Measurements from ENCODE around the gene VPS37C.
"Not testable (repeated sequence)": the region's sequence is repeated elsewhere in the genome, so short reads cannot be mapped to it uniquely, and the experiment has no call there.

VPS37C gene

DNA sequence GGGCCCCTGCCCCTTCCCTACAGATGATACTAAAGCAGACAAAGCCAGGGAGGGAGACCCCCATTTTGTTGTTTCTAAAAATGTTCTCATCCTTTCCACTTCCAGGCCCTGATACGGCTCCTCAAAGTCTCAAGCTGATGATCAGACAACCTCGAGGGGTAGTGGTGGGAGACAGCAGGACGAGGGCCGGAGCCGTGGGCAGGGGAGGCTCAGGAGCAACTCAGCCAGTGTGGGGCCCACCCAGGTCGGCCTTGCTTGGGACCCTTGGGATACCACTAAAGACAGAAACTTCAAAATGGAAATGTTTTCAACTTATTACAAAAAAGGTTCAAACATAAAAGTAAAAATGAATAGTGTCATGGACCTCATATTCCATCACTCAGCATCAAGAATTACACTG, 15.2 kb upstream of the VPS37C start:
- in situ Hi-C loops (cut with MboI; ENCODE audit: low sequenced_read_pairs), result no loop called here

GRCh38 chr11:61174949-61175348, 13.7 kb upstream of the VPS37C start:
- in situ Hi-C loops (cut with MboI; ENCODE audit: low sequenced_read_pairs), result no loop called here

GRCh38 chr11:61174273-61174672, 13.0 kb upstream of the VPS37C start:
- in situ Hi-C loops (cut with MboI; ENCODE audit: low sequenced_read_pairs), result no loop called here

GRCh38 chr11:61173456-61173855, 12.2 kb upstream of the VPS37C start:
- in situ Hi-C loops (cut with MboI; ENCODE audit: low sequenced_read_pairs), result no loop called here

DNA sequence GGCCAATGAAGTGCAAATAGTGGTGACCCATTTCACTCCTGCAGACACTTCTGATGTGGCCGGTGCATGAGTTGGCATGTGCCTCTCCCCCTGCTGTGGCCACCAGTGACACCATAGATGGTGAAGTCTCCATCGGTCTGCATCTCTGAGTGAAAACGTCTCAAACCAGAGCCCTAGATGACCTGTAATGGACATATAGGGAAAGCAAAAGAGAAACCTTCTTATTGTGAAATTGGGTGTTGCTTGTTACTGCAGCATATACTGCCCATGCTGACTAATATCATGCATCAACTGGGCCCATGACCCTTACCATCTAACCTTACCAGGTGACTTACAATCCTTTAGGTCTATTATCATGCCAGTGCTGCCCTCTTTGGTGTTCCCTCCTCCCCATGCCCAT, 11.7 kb upstream of the VPS37C start:
- in situ Hi-C loops (cut with MboI; ENCODE audit: low sequenced_read_pairs), result no loop called here

DNA sequence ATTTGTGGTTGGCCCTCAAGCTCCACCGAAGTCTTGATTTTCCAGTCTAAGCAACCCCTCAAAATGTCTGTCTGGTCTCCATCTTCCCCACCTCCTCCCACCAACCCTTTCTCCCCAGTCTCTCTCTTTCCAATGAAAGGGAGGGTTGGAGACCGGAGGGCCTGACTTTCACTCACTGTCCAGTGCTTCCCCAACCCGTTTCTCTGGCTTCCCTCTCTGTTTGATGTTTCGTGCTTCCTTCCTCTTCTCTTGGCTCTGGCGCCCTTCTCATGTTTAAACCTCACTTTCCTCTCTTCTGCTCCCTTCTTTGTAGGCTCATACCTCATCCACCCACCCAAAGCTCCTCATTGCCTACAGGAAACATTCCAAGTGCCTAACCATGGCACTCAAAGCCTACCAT, 11.1 kb upstream of the VPS37C start:
- in situ Hi-C loops (cut with MboI; ENCODE audit: low sequenced_read_pairs), result no loop called here

DNA sequence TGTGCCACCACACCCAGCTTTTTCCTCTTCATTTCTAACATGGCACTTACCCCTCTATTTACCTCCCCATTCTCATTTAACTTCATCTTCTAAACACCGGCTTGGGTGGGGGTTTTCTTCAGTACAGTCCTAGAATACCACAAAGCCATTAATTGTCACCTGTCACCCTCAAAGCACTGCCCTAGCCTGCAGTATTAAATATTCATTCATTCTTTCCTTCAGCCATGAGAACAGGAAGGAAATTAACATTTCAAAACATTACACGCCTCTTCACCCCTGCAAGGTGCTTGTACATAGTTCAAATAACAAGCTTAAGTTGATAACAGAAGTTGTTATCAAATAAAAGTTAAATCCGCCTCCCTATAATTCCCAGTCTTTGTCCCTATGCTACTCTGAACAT, 10.7 kb upstream of the VPS37C start:
- in situ Hi-C loops (cut with MboI; ENCODE audit: low sequenced_read_pairs), result no loop called here

GRCh38 chr11:61170566-61170965, 9.3 kb upstream of the VPS37C start:
- in situ Hi-C loops (cut with MboI; ENCODE audit: low sequenced_read_pairs), result no loop called here

- in situ Hi-C loops (cut with MboI; ENCODE audit: low sequenced_read_pairs), result no loop called here
These were observed 7.6 kb upstream of the VPS37C start for GRCh38 chr11:61168800-61169199.

- in situ Hi-C loops (cut with MboI; ENCODE audit: low sequenced_read_pairs), result no loop called here
These were observed 6.9 kb upstream of the VPS37C start for GRCh38 chr11:61168042-61168688.

DNA sequence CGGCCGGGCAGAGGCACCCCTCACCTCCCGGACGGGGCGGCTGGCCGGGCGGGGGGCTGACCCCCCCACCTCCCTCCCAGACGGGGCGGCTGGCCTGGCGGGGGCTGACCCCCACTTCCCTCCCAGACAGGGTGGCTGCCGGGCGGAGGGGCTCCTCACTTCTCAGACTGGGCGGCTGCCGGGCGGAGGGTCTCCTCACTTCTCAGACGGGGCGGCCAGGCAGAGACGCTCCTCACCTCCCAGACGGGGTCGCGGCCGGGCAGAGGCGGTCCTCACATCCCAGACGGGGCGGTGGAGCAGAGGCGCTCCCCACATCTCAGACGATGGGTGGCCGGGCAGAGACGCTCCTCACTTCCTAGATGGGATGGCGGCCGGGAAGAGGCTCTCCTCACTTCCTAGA, 5.1 kb upstream of the VPS37C start:
- in situ Hi-C loops (cut with MboI; ENCODE audit: low sequenced_read_pairs), result not testable (repeated sequence)

DNA sequence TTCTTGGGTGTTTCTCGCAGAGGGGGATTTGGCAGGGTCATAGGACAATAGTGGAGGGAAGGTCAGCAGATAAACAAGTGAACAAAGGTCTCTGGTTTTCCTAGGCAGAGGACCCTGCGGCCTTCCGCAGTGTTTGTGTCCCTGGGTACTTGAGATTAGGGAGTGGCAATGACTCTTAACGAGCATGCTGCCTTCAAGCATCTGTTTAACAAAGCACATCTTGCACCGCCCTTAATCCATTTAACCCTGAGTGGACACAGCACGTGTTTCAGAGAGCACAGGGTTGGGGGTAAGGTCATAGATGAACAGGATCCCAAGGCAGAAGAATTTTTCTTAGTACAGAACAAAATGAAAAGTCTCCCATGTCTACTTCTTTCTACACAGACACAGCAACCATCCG, 4.6 kb upstream of the VPS37C start:
- in situ Hi-C loops (cut with MboI; ENCODE audit: low sequenced_read_pairs), result not testable (repeated sequence)

DNA sequence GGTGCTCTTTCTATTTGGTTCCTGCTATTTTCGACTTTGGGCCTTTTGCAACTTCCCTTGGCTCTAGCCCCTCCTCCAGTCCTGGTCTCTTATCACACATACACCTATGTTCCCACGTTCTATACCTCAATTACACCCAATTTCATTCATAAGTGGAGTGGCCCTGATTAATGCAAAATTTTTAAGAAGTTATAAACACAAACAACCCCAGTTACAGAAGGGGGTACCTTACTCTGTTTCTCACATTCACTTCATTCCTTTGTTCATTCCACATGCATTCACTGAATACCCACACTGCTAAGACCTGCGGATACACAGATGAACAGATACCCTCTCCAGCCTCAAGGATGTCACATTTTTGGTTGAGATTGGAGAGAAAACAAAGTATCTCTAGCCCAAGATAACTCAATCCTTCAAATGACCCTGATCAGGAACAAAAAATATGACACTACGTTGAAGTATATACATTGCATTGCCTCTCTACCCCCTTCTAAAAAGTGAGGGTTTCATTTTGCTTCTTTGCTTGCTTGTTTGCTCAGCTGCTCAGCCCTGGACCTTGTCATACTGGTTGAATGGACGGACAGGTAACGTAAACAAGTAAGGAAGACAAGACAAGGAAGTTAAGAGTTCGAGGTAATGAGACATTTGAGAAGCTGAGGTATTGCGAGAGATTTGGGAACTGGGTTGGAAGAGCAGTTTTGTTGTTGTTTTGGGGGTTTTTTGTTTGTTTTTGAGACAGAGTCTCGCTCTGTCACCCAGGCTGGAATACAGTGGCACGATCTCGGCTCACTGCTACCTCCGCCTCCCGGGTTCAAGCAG, 3.6 kb upstream of the VPS37C start:
- in situ Hi-C loops (cut with MboI; ENCODE audit: low sequenced_read_pairs), result no loop called here

GRCh38 chr11:61163714-61164605, 2.7 kb upstream of the VPS37C start:
- in situ Hi-C loops (cut with MboI; ENCODE audit: low sequenced_read_pairs), result no loop called here

- in situ Hi-C loops (cut with MboI; ENCODE audit: low sequenced_read_pairs), result no loop called here
These were observed 1.8 kb upstream of the VPS37C start for GRCh38 chr11:61163021-61163420.

GRCh38 chr11:61162092-61162941, 1.1 kb upstream of the VPS37C start:
- in situ Hi-C loops (cut with MboI; ENCODE audit: low sequenced_read_pairs), result no loop called here

- in situ Hi-C loops (cut with MboI; ENCODE audit: low sequenced_read_pairs), result no loop called here
These were observed 588 bp downstream of the VPS37C start for GRCh38 chr11:61160487-61161189.

DNA sequence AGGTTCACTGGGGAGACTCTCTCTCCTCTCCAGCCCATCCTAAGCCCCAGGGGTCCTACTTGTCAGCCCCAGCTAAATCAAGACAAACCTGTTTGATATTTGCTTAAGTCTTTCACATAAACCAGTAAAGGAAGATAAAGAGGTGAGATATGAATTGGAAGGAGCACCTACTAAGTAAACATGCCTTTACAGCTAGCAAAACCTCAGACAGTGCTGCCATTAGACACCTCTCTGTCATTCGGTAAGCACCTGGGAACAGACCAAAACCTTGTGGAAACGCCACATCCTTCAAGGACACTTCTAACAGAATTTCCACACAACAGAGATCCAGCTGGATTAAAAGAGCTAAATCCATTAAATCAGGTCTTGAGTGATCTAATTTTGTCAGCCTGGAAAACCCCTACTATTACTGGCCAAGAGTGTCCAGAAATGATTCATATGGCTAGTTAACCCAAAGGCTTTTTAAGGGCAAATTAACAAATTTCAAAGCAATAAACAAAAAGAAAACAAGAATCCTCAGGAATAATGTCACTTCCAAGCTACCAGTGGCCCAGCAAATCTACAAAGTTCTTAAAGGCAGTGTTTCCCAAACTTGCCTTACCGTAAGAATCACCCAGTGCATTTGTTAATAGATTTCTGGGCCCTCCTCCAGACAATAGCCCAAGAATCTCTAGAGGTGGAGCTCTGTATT, 2.4 kb downstream of the VPS37C start:
- in situ Hi-C loops (cut with MboI; ENCODE audit: low sequenced_read_pairs), result no loop called here

DNA sequence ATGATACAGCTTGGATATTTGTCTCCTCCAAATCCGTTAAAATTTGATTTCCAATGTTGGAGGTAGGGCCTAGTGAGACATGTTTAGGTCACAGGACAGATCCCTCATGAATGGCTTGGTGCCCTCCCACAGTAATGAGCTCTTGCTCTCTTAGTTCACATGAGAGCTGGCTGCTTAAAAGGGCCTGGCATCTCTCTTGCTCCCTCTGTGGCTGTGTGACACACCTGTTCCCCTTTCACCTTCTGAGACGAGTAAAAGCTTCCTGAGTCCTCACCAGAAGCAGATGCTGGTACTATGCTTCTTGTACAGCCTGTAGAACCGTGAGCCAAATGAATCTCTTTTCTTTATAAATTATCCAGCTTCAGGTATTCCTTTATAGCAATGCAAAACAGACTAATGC, 3.5 kb downstream of the VPS37C start:
- in situ Hi-C loops (cut with MboI; ENCODE audit: low sequenced_read_pairs), result no loop called here

Measured in HL-60/S4 treated with phorbol 12-myristate 13-acetate at 8.2 ng/mL for 4 days and 3 days (cell line).